Esophagus muscularis mucosa (tissue), 4 donors: ENCODE results near the gene HARBI1.

Source experiments
- EP300 ChIP-seq: sonication (generic); formaldehyde crosslinking; IDR thresholded peaks from one replicate; pipeline ENCODE4 v1.6.1; 2017; ENCODE audit warnings: antibody characterized with exemption
- POLR2A ChIP-seq: fragments of 450-650 bp; IDR thresholded peaks from one replicate; pipeline ENCODE4 v1.6.1; 2017; ENCODE audit warnings: antibody characterized with exemption, moderate library complexity, mild to moderate bottlenecking, low read depth
- TF ChIP-seq, protein P1 (sequence below), 3 experiments: fragments of 200-600 bp in 2 of 3; fragments of 450-650 bp in 1 of 3; sonication (generic) in 2 of 3; IDR thresholded peaks; one replicate each; pipeline ENCODE4 v1.5.1; 2017 to 2019; ENCODE audit warnings: antibody characterized with exemption in 3 of 3, mild to moderate bottlenecking in 2 of 3, moderate library complexity in 1 of 3

DNA sequence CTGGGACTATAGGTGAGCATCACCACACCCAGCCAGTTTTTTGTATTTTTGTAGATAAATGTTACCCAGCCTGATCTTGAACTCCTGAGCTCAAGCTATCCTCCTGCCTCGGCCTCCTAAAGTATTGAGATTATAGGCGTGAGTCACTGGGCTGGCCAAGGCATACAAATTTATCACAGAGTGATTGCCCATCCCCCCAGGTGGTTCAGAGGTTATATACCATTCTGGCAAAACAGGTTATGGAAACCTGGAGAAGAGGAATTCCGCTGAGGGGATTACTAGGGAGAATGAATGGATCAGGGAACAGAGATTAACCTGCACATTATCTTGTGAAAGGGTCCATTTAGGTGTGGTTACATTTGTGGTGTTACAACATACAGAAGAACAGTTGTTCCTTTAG lies 8.4 kb upstream of the HARBI1 start:
- TF ChIP-seq EP300 (no peak), POLR2A (no peak)
- TF ChIP-seq, protein P1, sequence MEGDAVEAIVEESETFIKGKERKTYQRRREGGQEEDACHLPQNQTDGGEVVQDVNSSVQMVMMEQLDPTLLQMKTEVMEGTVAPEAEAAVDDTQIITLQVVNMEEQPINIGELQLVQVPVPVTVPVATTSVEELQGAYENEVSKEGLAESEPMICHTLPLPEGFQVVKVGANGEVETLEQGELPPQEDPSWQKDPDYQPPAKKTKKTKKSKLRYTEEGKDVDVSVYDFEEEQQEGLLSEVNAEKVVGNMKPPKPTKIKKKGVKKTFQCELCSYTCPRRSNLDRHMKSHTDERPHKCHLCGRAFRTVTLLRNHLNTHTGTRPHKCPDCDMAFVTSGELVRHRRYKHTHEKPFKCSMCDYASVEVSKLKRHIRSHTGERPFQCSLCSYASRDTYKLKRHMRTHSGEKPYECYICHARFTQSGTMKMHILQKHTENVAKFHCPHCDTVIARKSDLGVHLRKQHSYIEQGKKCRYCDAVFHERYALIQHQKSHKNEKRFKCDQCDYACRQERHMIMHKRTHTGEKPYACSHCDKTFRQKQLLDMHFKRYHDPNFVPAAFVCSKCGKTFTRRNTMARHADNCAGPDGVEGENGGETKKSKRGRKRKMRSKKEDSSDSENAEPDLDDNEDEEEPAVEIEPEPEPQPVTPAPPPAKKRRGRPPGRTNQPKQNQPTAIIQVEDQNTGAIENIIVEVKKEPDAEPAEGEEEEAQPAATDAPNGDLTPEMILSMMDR (IDR thresholded peaks at IDR 0.05) = no peak
